H1 (cell line): ENCODE results near the gene ARHGEF7. TPM values are rescaled to one million over a fixed set of nuclear protein-coding genes. Genes with fewer than 3 reads are reported as not detected.

Experiments
- CHD1 ChIP-seq: IDR thresholded peaks from 2 replicates; pipeline ENCODE4 v1.6.1; 2012; ENCODE audit warnings: low read depth, low read length, improper control_type of control experiment
- CHD7 ChIP-seq: fragments of 300-600 bp; sonication (generic); IDR thresholded peaks from 2 replicates; pipeline ENCODE4 v1.7.1; 2012; ENCODE audit warnings: low read length, moderate library complexity, mild to moderate bottlenecking, inconsistent platforms; ENCODE audit not compliant: insufficient replicate concordance
- E2F6 ChIP-seq: IDR thresholded peaks from 2 replicates; pipeline ENCODE4 v1.6.1; 2012; ENCODE audit warnings: inconsistent platforms
- GTF2F1 ChIP-seq: IDR thresholded peaks from 2 replicates; pipeline ENCODE4 v1.6.1; 2012; ENCODE audit warnings: low read depth, low read length, improper control_type of control experiment, borderline replicate concordance
- RBBP5 ChIP-seq: IDR thresholded peaks from 2 replicates; pipeline ENCODE4 v1.7.1; 2012; ENCODE audit warnings: low read depth, mild to moderate bottlenecking, inconsistent platforms, low read length, moderate library complexity, borderline replicate concordance
- SP4 ChIP-seq: IDR thresholded peaks from 2 replicates; pipeline ENCODE4 v1.6.1; 2012; ENCODE audit warnings: low read length, inconsistent platforms
- polyA plus RNA-seq, 7 experiments: library from polyadenylated mRNA; depleted of rRNA in 3 of 7; stranded (reverse) in 5 of 7; unstranded in 2 of 7; fragments of >200 nt in 5 of 7; fragments of 200-250 nt in 2 of 7; gene quantifications; 1 replicate in 5 of 7; 2 replicates in 1 of 7; 4 replicates in 1 of 7; pipeline versions ENCODE4 v1.2.1 to v1.2.3, GENCODE V29; 2011 to 2013; ENCODE audit warnings: missing spikeins in 2 of 7, mixed read lengths in 2 of 7
- total RNA-seq: library from RNA; stranded (reverse); fragmentation: NEBNext Ultra II Directional; extraction: Animal tissue kit (Norgen Biotek cat#: 25700); gene quantifications from 2 replicates; pipeline ENCODE4 v1.2.1, GENCODE V29; 2021

ARHGEF7 gene
- total and polyA plus RNA-seq, 2 of the 8 experiments (the other 6 are each of a cell fraction or from before 2014, with no cell fraction given) = 26.2 to 56.5 TPM

GRCh38 chr13:111177081-111177711, 62.1 kb downstream of the ARHGEF7 start (continued):
- TF ChIP-seq GTF2F1 (no peak), CHD1 (no peak), SP4 (no peak), RBBP5 (no peak), CHD7 (no peak), E2F6 (no peak)
